K562 (cell line): ENCODE data around the gene PLEKHG3.

Experiments used
- FOXK2 ChIP-seq, 2 experiments: fragments of 450-650 bp; IDR thresholded peaks in 1 of 2; conservative IDR thresholded peaks in 1 of 2; 2 replicates each; pipeline ENCODE4 v1.6.1; 2016; ENCODE audit warnings: low read depth in 2 of 2, mild to moderate bottlenecking in 1 of 2
- REST ChIP-seq, 2 experiments: fragments of 450-650 bp; formaldehyde crosslinking in 1 of 2; IDR thresholded peaks; 2 replicates each; pipeline versions ENCODE4 v1.4.0 to v1.6.1; 2014 to 2020; ENCODE audit warnings: mild to moderate bottlenecking in 2 of 2, borderline replicate concordance in 1 of 2, low read depth in 1 of 2
- SP1 ChIP-seq: sonication (generic); formaldehyde crosslinking; IDR thresholded peaks from 2 replicates; pipeline ENCODE4 v1.8.1; 2022; ENCODE audit warnings: mild to moderate bottlenecking, missing genetic modification reagents
- SP2 ChIP-seq: IDR thresholded peaks from 2 replicates; pipeline ENCODE4 v1.6.1; 2011; ENCODE audit warnings: mild to moderate bottlenecking, low read depth, low read length, moderate library complexity; ENCODE audit not compliant: poor library complexity, severe bottlenecking; ENCODE audit errors: extremely low read depth

- TF ChIP-seq REST (IDR thresholded peaks at IDR 0.05; ENCODE audit: borderline replicate concordance) (no peak), REST (CRISPR knock-in tag; IDR thresholded peaks at IDR 0.05; ENCODE audit: low read depth) (no peak), SP2 (no peak), FOXK2 (conservative IDR thresholded peaks at IDR 0.05 in 1 of 2, IDR thresholded peaks at IDR 0.05 in 1 of 2; ENCODE audit: low read depth in 2 of 2) (no peak), SP1 (CRISPR knock-in tag) (no peak)
Measured at GRCh38 chr14:64753374-64753773, 49.1 kb downstream of the PLEKHG3 start.
